WTC11 (cell line): ENCODE measurements around the gene HYDIN.
"Not testable (repeated sequence)": the region's sequence is repeated elsewhere in the genome, so short reads cannot be mapped to it uniquely, and the experiment has no call there.

Experiments
- ATF6 ChIP-seq: sonication (generic); formaldehyde crosslinking; IDR thresholded peaks from 2 replicates; pipeline ENCODE4 v1.8.1; 2023; ENCODE audit warnings: mild to moderate bottlenecking, missing genetic modification reagents
- CTCF ChIP-seq: fragments of 200-600 bp; IDR thresholded peaks from 2 replicates; pipeline ENCODE4 v1.8.0; 2022; ENCODE audit warnings: antibody characterized with exemption
- ETV6 ChIP-seq: sonication (generic); formaldehyde crosslinking; IDR thresholded peaks from 2 replicates; pipeline ENCODE4 v1.8.1; 2022; ENCODE audit warnings: mild to moderate bottlenecking, missing genetic modification reagents
- RELA ChIP-seq: sonication (generic); formaldehyde crosslinking; IDR thresholded peaks from 2 replicates; pipeline ENCODE4 v1.8.1; 2022; ENCODE audit warnings: missing genetic modification reagents, mild to moderate bottlenecking, borderline replicate concordance
- SP1 ChIP-seq: sonication (generic); formaldehyde crosslinking; conservative IDR thresholded peaks from 2 replicates; pipeline ENCODE4 v1.8.1; 2022; ENCODE audit warnings: missing genetic modification reagents
- TCF7 ChIP-seq: sonication (generic); formaldehyde crosslinking; IDR thresholded peaks from 2 replicates; pipeline ENCODE4 v1.8.0; 2022; ENCODE audit warnings: mild to moderate bottlenecking, low read depth, missing genetic modification reagents, moderate library complexity
- TEAD4 ChIP-seq: sonication (generic); formaldehyde crosslinking; IDR thresholded peaks from 2 replicates; pipeline ENCODE4 v1.8.0; 2022; ENCODE audit warnings: mild to moderate bottlenecking, missing genetic modification reagents
- USF1 ChIP-seq: sonication (generic); formaldehyde crosslinking; IDR thresholded peaks from 2 replicates; pipeline ENCODE4 v1.8.0; 2022; ENCODE audit warnings: mild to moderate bottlenecking, missing genetic modification reagents
- ZBTB43 ChIP-seq: sonication (generic); formaldehyde crosslinking; IDR thresholded peaks from 2 replicates; pipeline ENCODE4 v1.8.1; 2023; ENCODE audit warnings: mild to moderate bottlenecking, missing genetic modification reagents

- TF ChIP-seq USF1 (CRISPR knock-in tag); TEAD4; ETV6 (CRISPR knock-in tag); RELA (CRISPR knock-in tag); ZBTB43; ATF6; TCF7 (CRISPR knock-in tag); SP1 (CRISPR knock-in tag); CTCF: not testable (repeated sequence)
These were observed 245.8 kb downstream of the HYDIN start for GRCh38 chr16:70984675-70985074.
